Kidney tubule cell (primary cell): ENCODE data around the gene RNF130.
"Not testable (repeated sequence)": the region's sequence is repeated elsewhere in the genome, so short reads cannot be mapped to it uniquely, and the experiment has no call there.

Experiments used
- DNase-seq: peaks from one replicate; pipeline ENCODE4 v3.0.0-alpha.2; 2018; ENCODE audit warnings: low spot score

Gene RNF130

GRCh38 chr5:180102636-180103035 is 31.1 kb upstream of the RNF130 start:
- DNase-seq: no peak

DNA sequence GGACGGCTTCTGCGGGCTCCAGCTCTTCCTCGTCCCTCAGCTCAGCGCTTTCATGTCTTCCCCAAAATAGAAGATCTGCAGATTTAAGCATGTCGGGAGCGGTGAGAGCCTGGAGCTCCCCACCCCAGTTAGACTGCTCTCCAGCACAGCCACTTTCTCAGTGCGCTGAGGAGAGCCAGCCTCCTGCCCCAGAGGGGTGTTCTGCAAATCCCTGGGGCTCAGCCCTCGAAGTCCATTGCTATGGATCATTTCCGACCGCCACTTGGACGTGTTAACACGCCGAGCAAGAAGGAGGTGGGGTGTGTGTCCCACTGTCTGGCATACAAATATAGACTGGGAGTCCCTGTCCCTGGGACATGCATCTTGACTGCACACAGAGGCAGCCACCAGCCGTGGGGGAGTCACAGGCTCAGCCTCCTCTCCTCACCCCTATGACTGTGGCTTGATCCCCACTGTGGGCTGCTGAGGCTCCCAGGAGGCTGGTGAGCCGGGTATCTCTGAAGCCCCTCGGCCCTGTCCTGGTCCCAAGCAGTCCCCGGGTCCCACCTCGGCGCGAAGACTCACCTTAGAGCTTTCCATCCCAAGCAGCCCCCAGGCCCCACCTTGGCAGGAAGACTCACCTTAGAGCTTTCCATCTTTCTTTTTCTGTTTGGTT is 30.0 kb upstream of the RNF130 start:
- DNase-seq: no peak

GRCh38 chr5:180100621-180101450 is 29.3 kb upstream of the RNF130 start:
- no peak for DNase-seq

GRCh38 chr5:180099733-180100611 is 28.4 kb upstream of the RNF130 start:
- no peak for DNase-seq

DNA sequence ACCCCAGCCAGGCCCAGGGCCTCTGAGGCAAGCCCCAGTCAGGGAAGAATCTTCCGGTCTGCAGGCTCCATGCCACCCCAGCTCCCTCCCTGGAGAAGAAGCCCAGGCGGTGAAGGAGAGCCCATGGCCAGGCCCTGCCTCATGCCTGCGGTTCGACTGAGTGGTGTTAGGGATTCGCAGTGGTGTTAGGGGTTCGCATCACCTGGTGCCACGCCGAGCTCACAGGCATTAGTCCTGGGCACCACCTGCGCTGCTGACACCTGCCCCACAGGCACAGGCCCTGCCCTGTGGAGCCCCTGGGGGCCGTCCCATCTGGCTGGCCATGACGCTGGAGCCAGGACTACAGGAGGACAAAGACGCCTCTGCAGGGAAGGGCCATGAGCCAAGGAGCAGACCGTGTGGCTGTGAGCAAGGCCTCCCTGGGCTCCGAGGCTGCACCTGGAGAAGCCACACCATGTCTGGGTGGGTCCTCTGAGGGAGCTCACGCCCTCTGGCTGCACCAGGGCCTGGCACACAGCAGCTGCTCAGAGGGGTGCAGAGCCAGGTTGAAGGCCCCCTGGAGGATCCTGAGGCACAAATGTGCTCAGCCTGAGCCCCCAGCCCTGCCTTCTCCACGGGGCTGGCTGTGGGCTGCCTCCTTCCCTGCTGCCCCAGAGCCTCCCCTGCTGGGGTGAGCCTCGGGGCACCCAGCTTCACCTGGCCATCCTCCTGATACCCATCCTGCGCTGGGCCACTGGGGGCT is 27.6 kb upstream of the RNF130 start:
- DNase-seq: no peak

DNA sequence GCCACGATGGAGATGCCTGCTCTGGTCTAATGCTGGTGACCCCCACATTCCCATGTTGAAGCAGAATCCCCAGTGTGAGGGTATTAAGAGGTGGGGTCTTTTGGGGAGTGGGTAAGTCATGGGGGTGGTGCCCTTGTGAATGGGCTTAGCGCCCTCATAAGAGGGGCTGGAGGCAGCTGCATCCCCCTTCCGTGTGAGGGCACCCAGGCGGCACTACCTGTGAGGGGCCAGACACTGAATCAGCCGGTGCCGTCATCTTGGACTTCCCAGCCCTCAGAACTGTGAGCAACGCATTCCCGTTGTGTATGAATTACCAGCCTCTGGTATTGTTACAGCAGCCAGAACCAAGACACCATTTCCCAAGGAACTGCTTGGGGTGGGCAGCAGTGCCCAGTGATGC is 27.0 kb upstream of the RNF130 start:
- no peak for DNase-seq

DNA sequence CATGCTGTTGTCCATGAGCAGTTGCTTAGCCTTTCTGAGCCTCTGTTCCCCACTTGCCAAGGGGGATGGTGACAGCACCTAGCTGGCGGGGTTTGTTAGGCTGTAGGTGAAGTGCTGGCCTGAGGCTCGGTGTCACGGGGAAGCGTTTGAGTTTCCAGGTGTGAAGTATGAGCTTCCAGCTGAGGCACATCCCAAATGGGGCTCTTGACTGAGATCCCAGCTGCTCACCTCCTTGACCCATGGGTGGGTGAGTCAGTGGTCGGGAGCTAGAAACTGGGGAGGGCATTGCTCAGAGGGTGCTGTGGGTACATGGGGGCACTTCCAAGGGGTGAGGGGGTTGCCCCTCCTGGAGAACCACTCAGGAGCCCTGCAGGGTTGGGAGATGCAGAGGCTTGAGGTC is 26.4 kb upstream of the RNF130 start:
- no peak for DNase-seq

DNA sequence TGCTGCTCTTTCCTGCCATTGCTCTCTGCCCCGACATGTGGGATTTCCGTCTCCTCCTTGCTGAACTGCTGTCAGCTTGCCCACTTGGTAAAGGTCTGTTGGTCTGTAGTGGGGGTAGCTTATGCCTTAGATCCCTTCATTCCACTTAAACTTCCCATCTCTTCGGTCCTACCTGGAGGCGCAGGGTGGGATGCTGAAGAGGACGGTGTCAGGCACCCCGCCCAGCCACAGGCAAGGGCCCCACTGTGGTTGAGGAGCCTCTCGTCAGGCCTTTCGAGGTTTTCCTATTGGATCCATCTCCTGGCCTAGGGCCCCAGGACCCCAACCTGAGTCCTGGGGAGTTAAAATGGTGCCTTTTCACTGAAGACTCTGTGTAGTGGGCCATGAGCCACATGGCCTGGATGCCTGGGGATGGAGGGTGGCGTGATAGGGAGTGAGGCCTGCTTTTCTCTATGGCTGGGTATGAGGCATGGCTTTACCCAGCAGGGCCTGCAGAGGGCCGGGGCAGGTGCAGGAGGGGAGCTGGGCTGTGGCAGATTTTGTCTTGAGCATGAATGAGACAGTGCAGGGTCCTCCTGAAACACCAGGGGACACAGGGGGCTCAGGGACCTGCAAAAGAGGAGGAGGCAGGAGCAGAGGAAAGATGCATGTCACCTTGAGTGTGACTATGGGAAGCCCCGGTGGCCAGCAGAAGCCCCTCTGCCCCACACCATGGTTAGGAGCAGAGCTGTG is 25.8 kb upstream of the RNF130 start:
- DNase-seq: no peak

- no peak for DNase-seq
These were observed 25.1 kb upstream of the RNF130 start for GRCh38 chr5:180096616-180097015.

- peak; percentile 46 for DNase-seq
These were observed 24.0 kb upstream of the RNF130 start for GRCh38 chr5:180095545-180095944.

DNA sequence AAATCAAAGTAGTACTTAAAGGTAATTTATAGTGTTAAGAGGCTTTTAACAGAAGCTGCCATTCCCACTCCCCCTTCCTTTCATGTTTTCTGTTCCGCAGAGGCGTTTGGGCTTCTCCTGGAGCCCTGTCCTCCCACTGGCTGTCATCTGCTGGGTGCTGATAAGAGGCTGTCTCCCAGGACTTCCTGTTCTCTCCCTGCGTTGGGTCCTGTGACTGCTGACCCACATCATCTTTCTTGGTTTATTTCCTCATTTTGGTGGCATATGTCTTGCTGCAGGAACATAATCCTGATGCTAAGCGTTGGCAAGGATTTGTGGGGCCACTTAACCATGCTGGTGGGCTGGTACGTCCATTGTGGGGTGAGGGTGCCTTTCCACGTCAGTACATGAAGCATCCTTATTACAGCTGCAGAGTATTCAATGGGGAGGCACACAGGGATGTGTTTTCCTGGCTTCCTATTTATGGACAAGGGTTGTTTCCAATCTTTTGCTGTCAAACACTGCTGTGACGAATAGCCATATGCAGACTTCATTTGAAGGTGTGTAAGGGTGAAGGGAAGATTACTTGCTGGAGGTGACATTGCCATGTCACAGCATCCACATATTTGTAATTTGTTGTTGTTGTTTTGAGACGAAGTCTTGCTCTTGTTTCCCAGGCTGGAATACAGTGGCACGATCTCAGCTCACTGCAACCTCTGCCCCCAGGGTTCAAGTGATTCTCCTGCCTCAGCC is 22.3 kb upstream of the RNF130 start:
- DNase-seq: no peak

GRCh38 chr5:180093241-180093640 is 21.7 kb upstream of the RNF130 start:
- DNase-seq: no peak

- DNase-seq: peak; percentile 51
These were observed 19.4 kb upstream of the RNF130 start for GRCh38 chr5:180090769-180091546.

- peak; percentile 67 for DNase-seq
These were observed 18.7 kb upstream of the RNF130 start for GRCh38 chr5:180090098-180090768.

DNA sequence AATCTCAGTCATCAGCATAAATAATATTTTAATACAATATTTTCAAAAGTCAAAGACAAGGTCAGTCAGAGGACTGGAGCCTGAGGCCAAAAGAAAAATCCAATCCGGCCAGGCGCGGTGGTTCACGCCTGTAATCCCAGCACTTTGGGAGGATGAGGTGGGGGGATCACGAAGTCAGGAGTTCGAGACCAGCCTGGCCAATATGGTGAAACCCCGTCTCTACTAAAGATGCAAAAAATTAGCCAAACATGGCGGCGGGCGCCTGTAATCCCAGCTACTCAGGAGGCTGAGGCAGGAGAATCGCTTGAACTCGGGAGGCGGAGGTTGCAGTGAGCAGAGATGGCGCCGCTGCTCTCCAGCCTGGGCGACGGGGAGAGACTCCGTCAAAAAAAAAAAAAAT is 18.1 kb upstream of the RNF130 start:
- not testable (repeated sequence) for DNase-seq

DNA sequence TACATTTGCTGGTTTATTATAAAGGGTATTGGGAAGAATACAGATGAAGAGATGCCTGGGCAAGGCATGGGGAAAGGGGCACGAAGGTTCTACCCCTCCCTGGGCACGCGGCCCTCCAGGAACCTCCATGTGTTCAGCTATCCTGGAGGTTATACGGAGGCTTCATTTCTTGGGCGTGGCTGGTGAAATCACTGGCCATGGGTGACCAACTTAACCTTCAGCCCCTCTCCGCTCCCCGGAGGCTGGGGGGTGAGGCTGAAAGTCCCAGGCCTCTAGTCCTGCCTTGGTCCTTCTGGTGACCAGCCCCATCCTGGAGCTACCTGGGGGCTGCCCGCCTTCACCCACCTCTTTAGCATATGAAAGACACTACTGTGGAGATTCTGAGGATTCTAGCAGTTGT is 17.0 kb upstream of the RNF130 start:
- DNase-seq: no peak

DNA sequence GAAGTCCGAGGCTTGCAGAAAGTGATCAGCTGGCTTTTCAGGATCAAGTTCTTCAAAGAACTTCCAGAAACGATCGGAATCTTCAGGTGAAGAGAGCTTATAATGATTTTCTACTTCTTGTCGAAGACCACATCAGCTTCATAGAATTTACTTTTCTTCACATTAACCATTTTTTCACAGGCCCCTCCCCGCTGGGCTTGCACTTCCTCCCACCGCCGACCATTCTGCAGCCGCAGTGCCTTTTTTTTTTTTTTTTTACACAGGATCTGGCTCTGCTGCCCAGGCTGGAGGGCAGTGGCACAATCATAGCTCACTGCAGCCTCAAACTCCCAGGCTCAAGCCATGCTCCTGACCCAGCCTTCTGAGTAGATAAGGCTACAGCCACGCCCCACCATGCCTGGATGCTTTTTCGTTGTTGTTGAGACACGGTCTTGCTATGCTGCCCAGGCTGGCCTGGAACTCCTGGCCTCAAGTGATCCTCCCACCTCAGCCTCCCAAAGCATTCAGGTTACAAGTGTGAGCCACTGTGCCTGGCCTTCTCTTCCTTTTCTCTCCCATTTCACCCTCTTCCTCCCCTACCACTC is 15.3 kb upstream of the RNF130 start:
- DNase-seq: no peak

DNA sequence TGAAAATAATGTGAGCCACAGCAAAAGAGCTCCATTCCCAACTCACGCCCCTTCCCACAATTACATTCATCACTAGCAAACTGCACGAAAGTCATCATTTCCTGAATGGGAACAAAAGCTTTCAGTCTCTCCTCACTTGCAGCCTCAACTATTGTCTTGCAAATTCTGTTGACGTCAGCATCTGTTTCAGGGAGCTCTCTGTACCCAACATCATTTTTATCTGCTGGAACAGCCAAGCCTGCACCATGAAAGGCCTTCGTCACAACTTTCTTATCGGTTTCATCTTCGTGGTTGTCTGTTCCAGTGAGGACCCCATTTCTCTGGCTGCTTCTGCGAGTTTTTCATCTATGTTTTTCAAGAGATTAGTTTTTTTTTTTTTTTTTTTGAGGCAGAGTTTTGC is 14.3 kb upstream of the RNF130 start:
- no peak for DNase-seq
